HL-60/S4 treated with phorbol 12-myristate 13-acetate at 8.2 ng/mL for 4 days and 3 days (cell line): ENCODE results near the gene MRGPRD.

Experiments used
- in situ Hi-C: fragments of 300-500 bp; cut with MboI; formaldehyde crosslinking; loops from 2 replicates; pipeline ENCODE4 v1.15.0; 2022; ENCODE audit warnings: low sequenced_read_pairs

MRGPRD gene

GRCh38 chr11:68970921-68971636, 9.7 kb downstream of the MRGPRD start:
- in situ Hi-C loops = no loop called here

GRCh38 chr11:68969386-68969785, 11.4 kb downstream of the MRGPRD start:
- in situ Hi-C loops = no loop called here

GRCh38 chr11:68968306-68969250, 12.2 kb downstream of the MRGPRD start:
- in situ Hi-C loops = no loop called here

GRCh38 chr11:68966894-68967780, 13.6 kb downstream of the MRGPRD start:
- in situ Hi-C loops = no loop called here

DNA sequence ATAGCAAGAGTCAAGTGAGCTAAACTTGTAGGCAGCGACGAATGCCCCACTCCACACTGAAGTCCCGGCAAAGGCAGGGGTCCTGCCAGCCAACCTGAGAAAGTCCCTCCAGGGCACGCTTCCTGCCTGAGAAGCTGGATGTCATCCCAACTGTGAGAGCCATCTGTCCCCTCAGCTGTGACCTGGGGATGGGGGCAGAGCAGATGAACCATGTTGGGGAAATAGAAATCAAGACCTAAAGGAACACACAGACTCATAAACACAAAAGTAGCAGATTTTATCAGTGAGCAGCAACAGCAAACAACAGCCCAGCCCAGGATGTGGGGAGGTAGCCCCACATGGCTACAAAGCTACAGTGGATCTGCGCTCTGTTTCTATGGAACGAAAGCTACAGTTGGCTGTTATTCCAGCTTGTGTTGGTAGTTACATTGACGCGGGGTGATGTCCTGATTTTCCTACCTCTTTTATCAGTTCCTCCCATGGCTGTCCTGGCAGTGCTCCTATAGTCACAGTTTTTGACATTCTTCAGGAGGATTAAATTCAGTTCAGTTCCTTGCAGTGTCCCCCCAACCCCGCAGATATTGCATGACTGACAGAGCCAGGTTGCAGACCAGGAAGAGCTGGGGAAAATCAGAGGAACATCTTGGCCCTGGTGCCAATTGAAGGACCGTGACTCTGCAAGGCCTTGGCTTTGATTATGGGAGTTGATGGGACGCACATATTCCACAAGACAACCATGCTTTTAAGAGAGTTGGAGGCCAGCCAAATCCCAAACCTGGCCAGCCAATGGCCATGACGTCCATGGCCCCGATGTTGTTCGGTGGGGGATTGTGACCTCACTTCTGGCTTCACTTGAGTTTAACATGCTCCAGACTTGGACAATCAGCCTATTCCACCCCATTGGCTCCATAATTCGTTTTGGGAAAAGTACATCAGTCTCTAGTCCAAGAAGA, 14.6 kb downstream of the MRGPRD start:
- in situ Hi-C loops = no loop called here

GRCh38 chr11:68963779-68964178, 17.0 kb downstream of the MRGPRD start:
- in situ Hi-C loops = no loop called here

DNA sequence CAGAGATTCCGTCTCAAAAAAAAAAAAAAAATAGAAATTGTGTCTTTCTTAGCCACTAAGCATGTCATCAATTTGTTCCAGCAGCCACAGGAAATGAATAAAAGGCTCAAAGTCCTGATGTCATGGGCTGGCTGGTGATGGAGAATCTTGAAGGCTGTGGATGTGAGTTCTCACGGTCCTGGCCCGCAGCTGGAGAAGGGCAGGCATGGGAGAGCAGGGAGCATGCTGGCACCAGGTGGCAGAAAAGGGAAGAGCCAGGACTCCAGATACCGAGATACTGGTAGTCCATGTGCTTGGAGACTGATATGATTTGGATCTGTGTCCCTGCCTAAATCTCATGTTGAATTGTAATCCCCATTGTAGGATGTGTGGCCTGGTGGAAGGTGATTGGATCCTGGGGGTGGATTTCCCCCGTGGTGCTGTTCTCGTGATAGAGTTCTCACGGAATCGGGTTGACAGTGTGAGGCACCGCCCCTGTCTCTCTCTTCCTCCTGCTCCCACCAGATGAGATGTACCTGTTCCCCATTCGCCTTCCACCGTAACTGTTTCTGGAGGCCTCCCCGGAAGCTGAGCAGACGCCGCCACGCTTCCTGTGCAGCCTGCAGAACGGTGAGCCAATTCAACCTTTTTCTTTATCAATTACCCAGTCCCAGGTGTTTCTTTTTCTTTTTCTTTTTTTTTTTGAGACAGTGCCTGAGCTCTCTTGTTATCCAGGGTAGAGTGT, 18.1 kb downstream of the MRGPRD start:
- in situ Hi-C loops = no loop called here

DNA sequence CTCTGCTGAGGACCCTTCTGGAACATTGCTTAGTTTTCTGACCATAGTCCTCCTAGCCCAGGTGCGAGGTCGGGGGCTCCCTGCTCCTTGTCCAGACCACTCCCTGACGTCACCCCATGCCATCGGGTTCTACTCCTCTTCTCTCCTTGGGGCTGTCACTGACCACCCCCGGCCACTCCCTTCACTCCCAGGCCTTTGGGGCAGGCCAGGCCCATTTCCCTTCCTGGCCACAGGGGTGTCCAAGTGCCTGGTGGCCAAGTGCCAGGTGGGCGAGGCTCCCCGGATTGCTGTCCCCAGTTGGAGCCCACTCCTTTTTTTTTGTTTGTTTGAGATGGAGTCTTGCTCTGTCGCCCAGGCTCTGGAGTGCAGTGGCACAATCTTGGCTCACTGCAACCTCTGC, 19.5 kb downstream of the MRGPRD start:
- in situ Hi-C loops = no loop called here

DNA sequence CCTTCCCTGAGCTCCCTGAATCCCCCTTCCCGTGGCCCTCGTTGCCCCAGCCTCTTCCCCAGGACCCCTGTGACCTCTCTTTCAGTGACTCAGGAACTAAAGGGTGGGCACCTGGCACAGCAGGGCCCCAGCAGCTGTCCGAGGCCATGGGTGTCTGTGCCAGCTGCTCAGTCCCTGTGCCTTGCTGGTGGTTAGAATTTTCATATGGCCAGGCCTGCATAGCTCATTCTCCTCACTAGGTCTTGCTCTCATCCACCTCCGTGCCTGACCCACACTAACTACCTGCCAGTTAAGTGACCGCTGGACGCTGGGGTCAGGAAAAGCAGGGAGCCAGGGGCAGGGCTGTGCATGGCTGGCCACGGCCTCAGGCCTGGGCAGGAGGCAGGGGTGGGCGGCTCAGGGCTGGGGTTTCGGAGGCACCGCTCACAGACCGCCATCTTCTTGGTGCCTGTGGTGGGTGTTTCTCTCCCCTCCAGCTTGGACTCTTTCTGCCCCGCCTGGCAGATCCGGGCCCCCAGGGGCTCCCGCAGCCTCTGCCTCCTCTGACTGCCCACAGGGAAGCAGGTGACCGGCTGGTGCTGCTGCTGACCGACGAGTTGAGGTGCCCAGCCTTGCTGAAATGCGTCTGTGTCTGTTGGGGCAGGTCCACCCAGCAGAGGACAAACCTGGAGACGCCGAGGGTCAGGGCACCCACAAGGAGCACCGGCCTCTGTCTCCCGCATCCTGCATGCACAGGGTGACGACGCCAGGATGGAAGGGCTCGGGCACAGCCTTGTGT, 20.3 kb downstream of the MRGPRD start:
- in situ Hi-C loops = no loop called here

GRCh38 chr11:68959465-68960293, 21.1 kb downstream of the MRGPRD start:
- in situ Hi-C loops = no loop called here

DNA sequence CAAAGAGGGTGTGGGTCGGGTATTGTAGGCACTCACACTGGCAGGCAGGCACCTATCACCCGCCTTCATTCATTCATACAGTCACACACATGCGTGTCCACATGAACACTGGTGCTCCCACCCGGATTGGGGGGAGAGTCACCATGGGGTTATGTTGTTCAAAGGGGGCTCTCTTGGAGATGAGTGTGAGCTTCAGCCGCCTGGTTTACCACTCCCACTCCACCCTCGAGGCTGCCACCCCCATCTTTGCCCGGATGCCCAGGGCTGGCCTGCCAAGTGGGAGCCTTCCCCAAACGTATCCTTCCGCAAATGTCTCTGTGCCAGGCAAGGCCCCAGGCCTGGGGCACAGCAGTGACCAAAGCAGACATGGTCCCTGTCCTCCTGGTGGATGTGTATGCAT, 22.6 kb downstream of the MRGPRD start:
- in situ Hi-C loops = no loop called here

- in situ Hi-C loops = no loop called here
Measured at GRCh38 chr11:68956547-68957254, 24.1 kb downstream of the MRGPRD start.

GRCh38 chr11:68956142-68956541, 24.6 kb downstream of the MRGPRD start:
- in situ Hi-C loops = no loop called here

DNA sequence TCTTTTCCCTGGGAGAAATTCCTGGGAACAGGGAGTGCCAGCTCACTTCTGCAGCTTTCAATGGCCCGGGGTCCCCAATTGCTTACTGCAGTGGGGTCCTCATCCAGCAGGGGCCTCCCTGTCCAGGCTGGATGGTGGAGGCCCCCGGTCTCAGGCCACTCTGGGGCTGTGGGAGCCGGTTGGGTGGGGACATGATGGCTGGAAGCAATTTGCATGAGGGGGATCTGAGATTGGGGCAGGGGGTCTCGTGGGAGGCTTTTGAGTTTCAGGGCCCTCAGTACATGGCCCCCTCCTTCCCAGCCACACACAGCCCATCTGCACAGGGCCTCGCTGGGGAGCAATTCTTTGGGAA, 25.2 kb downstream of the MRGPRD start:
- in situ Hi-C loops = no loop called here

- in situ Hi-C loops = no loop called here
Measured at GRCh38 chr11:68954836-68955606, 25.8 kb downstream of the MRGPRD start.

GRCh38 chr11:68950762-68951161, 30.0 kb downstream of the MRGPRD start:
- in situ Hi-C loops = no loop called here
